NB4 (cell line): ENCODE data around the gene NEFH.

Experiments
- CTCF ChIP-seq: IDR thresholded peaks from one replicate; pipeline ENCODE4 v1.5.1; 2012; ENCODE audit warnings: low read depth, low read length
- MYC ChIP-seq: IDR thresholded peaks from 2 replicates; pipeline ENCODE4 v1.6.1; 2011; ENCODE audit warnings: low read depth, low read length
- POLR2A ChIP-seq: IDR thresholded peaks from 2 replicates; pipeline ENCODE4 v1.6.1; 2011; ENCODE audit warnings: mild to moderate bottlenecking; ENCODE audit not compliant: insufficient read length; ENCODE audit errors: extremely low read depth
- TF ChIP-seq, protein P1 (sequence below): IDR thresholded peaks from 2 replicates; pipeline ENCODE4 v1.6.1; 2011; ENCODE audit warnings: low read depth, low read length

- TF ChIP-seq POLR2A (no peak), CTCF (no peak), MYC (no peak)
- TF ChIP-seq, protein P1, sequence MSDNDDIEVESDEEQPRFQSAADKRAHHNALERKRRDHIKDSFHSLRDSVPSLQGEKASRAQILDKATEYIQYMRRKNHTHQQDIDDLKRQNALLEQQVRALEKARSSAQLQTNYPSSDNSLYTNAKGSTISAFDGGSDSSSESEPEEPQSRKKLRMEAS: no peak
Measured at GRCh38 chr22:29487426-29487986, 7.5 kb downstream of the NEFH start.
